Activated CD4-positive, alpha-beta T cell treated with anti-CD3 and anti-CD28 coated beads, Interleukin-2, amount 10 ng/mL, durations not matched to agents 7 days and 5 days (primary cell): ENCODE results near the gene MX2. TPM values are rescaled to one million over a fixed set of nuclear protein-coding genes. Genes with fewer than 3 reads are reported as not detected.
A peak's percentile ranks its signal among the peaks of the same experiment; 100 is the strongest.
"Not testable (repeated sequence)": the region's sequence is repeated elsewhere in the genome, so short reads cannot be mapped to it uniquely, and the experiment has no call there.

Experiments used
- CTCF ChIA-PET: fragments of 350-600 bp; sonication (Branson Sonifier 250); formaldehyde crosslinking; loops from one replicate; lab custom pipeline; 2021; ENCODE audit warnings: antibody characterized with exemption; lab: Charles Lee
- POLR2A ChIA-PET: fragments of 350-600 bp; sonication (Branson Sonifier 250); formaldehyde crosslinking; loops from one replicate; lab custom pipeline; 2021; ENCODE audit warnings: antibody characterized with exemption; lab: Charles Lee
- DNase-seq: peaks from one replicate; pipeline ENCODE4 v3.0.0-alpha.2; 2020
- H3K27ac Mint-ChIP-seq: one replicate; pipeline ENCODE4 v1.8.0; 2021; ENCODE audit warnings: mild to moderate bottlenecking, moderate library complexity, mixed read lengths
- H3K27me3 Mint-ChIP-seq: one replicate; pipeline ENCODE4 v1.8.0; 2021; ENCODE audit warnings: mixed read lengths
- H3K36me3 Mint-ChIP-seq: one replicate; pipeline ENCODE4 v1.8.0; 2021; ENCODE audit warnings: low read depth, mixed read lengths
- H3K4me1 Mint-ChIP-seq: one replicate; pipeline ENCODE4 v1.8.0; 2021; ENCODE audit warnings: mixed read lengths
- H3K4me3 Mint-ChIP-seq: one replicate; pipeline ENCODE4 v1.8.0; 2021; ENCODE audit warnings: mild to moderate bottlenecking, moderate library complexity, mixed read lengths
- H3K9me3 Mint-ChIP-seq: one replicate; pipeline ENCODE4 v1.8.0; 2021; ENCODE audit warnings: mixed read lengths
- total RNA-seq, 2 experiments: library from RNA; stranded (reverse); gene quantifications; one replicate each; pipeline ENCODE4 v1.2.3, GENCODE V29; 2021

The MX2 gene
- total RNA-seq, result 100 to 1,000 TPM; 108 to 117 TPM

DNA sequence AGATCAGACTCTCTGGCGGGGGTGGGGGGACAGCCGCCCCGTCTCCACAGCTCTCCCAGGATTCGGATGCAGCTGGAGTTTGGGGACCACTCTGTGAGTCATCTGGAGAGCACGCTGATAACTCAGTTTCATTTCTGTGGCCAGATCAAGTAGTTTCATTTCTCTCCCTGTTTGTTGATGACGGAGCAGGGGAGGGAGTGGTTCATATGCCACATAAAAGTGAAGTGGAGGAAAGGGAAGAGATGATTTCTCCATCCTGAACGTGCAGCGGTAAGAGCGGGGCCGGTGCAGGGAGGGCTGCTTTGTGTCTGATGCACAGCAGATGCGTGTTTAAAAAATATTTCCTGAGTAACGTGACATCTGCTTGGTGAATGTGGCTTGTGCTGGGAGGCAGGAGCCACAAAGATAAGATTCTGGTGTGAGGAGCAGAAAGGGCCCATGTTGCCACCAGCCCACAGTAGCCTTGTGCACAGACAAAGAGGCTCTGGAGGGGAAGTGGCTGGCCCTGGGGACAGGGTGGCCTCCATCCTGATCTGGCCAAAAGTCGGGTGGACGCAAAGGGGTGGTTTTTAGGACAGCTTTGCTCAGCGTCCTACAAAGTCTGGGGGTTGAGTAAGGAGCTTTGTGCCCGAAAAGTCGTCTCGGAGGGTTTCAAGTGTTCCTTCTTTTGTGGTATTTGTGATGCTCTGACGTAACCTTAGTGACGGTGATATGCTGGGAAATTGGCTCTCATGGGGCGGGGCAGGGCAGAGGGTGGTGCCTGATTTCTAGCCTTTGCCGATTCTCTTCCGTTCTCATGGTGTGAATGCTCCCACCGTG lies at the start of gene MX2:
Gene MX2, plus strand, starts transcription at position 242 of the 819 bp plus-strand sequence. CDS start 14,880 bp downstream, outside the sequence.
- POLR2A ChIA-PET, result interaction anchor here (0.6 to 2.2 kb wide), 6 partner anchors 8 to 937 kb away, joined by 4 to 7 read pairs (median 6); partner anchors contain the start of gene MX1
- Mint-ChIP-seq H3K27ac (peak within 1 kb of the TSS; percentile 100), H3K9me3 (no peaks in the 10 kb centered on the region), H3K4me3 (peak within 1 kb of the TSS; percentile 90), H3K4me1 (peaks cover 80% of the 10 kb centered on the region), H3K36me3 (peaks cover 40% of the 10 kb centered on the region), H3K27me3 (no peaks in the 10 kb centered on the region)
- peak; percentile 91 for DNase-seq
- CTCF ChIA-PET, result interaction anchor here (1.4 to 2.0 kb wide), 2 partner anchors 16 to 60 kb away, joined by 3 to 6 read pairs; no protein-coding TSS in a partner anchor

DNA sequence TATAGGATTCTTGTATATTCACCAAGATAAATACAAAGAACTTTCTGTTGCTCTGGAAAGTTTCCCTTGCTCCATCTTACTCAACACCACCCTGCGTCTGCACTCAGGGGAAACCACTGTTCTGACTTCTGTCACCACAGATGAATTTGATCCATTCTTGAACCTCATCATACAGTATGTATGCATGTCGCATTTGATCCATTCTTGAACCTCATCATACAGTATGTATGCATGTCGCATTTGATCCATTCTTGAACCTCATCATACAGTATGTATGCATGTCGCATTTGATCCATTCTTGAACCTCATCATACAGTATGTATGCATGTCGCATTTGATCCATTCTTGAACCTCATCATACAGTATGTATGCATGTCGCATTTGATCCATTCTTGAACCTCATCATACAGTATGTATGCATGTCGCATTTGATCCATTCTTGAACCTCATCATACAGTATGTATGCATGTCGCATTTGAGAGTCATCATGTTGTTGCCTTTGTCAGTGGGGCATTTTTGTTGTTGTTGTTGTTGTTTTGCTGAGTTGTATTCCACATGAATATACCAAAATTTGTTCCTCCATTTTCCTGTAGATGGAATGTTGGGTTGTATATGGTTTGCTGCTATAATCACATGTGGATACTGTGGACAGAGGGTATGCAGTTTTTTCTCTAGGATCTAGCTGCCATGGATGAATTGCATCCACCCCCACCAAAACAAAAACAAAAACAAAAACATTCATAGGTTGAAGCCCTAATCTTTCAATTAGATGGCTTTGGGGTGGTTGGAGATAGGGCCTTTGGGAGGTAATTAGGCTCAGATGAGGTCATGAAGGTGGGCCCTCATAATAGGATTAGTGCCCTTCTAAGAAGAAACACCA lies 48.3 kb upstream of the MX2 start:
- H3K27ac Mint-ChIP-seq, CTCF ChIA-PET, H3K9me3 Mint-ChIP-seq, H3K36me3 Mint-ChIP-seq, H3K4me3 Mint-ChIP-seq, H3K4me1 Mint-ChIP-seq, POLR2A ChIA-PET, DNase-seq: not testable (repeated sequence)
- peaks cover 47% of the 10 kb centered on the region for H3K27me3 Mint-ChIP-seq

DNA sequence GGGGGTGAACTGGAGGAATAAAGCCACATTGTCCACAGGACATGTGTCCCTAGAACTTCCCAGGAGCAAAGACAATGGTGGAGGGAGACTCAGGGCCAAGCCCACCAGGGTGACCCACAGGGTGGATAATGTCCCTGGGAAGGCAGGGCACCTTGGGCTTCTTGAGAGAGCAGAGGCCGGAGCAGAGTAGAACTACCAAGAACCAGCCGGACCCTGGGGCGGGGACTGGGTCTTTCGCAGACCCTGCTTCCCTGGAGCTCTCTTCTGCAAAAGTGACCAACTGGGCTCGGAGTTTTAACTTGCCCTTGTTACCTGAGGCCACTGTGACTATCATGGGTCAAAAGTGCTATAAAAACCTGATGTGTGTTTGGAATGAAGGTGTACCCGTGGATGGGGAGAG lies 46.1 kb upstream of the MX2 start:
- DNase-seq, result no peak
- Mint-ChIP-seq H3K4me3 (no peak overlapping the region), H3K27ac (no peak overlapping the region), H3K36me3 (no peaks in the 10 kb centered on the region), H3K4me1 (peaks cover 2% of the 10 kb centered on the region), H3K9me3 (no peaks in the 10 kb centered on the region), H3K27me3 (peaks cover 50% of the 10 kb centered on the region)
- CTCF ChIA-PET, result no interaction called here
- POLR2A ChIA-PET, result no interaction called here

DNA sequence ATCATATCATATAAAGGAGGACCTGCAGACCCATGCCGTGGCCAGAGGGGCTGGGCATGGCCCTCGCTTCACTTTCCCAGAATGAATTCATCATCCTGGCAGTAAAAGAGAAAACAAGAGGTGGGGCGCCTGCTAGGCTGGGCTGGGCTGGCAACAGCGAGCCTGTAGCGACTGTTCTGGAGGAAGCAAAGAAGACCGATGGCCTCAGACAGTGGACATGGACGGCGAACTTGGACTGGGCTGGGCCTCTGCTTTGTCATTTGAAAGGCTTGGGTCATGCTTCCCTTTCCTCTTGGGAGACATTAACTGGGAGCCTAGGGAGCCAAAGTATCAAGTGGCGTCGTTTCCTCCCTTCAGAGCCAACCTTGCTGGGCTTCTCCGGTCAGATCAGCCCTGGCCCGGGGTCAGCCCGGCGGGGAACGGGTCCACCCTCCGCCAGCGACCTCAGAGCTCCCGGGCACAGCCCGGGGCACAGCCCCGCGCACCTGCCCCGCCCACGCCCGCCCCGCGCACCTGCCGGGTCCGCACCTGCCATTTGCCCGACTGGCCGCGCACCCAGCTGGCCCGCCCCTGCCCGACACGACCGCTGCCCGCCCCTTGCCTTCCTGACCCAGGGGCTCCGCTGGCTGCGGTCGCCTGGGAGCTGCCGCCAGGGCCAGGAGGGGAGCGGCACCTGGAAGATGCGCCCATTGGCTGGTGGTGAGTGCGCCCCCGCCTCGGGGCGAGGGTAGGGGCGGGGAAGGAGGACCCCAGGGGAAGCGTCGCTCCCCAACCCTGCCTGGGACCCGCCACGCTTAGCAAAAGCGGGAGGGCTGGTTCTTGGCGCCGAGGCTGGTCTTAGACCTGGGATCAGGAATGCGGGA lies 45.4 kb upstream of the MX2 start, which contains the start of gene FAM3B:
Gene FAM3B, plus strand, starts transcription at position 602 of the 863 bp plus-strand sequence. Its CDS starts 79 bp downstream, at position 681.
- no peak within 1 kb of the TSS for H3K4me3 Mint-ChIP-seq
- H3K36me3 Mint-ChIP-seq, result no peaks in the 10 kb centered on the region
- H3K27me3 Mint-ChIP-seq, result peaks cover 50% of the 10 kb centered on the region
- DNase-seq, result no peak
- peaks cover 7% of the 10 kb centered on the region for H3K4me1 Mint-ChIP-seq
- no peak within 1 kb of the TSS for H3K27ac Mint-ChIP-seq
- POLR2A ChIA-PET, result no interaction called here
- CTCF ChIA-PET, result no interaction called here
- no peaks in the 10 kb centered on the region for H3K9me3 Mint-ChIP-seq

GRCh38 chr21:41317063-41317392 lies 44.8 kb upstream of the MX2 start:
- no peak overlapping the region for H3K27ac Mint-ChIP-seq
- H3K4me1 Mint-ChIP-seq, result peaks cover 11% of the 10 kb centered on the region
- H3K36me3 Mint-ChIP-seq, result no peaks in the 10 kb centered on the region
- H3K9me3 Mint-ChIP-seq, result no peaks in the 10 kb centered on the region
- DNase-seq, result no peak
- H3K4me3 Mint-ChIP-seq, result no peak overlapping the region
- ChIA-PET CTCF (interaction anchor here (1.0 kb wide), 1 partner anchor 34 kb away, joined by 3 read pairs; no protein-coding TSS in a partner anchor), POLR2A (no interaction called here)
- peaks cover 45% of the 10 kb centered on the region for H3K27me3 Mint-ChIP-seq

DNA sequence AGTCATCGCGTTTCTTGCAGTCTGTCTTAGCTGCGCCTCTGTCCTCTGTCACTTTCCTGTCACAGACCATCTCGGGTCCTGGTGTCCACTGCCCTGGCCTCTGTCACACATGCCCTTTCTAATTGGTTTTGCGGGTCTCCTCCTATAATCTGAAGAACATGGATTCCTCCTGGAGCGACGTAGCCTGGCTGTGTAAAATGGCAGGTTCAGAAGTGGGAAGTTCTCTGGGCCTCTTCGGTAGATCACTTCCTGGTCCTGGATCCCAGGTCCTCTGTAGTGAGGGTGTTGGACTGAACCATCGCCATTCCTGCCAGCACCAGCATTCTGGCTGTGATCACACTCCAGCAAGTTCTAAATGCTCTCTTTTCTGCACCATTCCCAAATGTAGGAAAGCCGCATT lies 44.4 kb upstream of the MX2 start:
- ChIA-PET POLR2A (no interaction called here), CTCF (interaction anchor here (1.0 kb wide), 1 partner anchor 35 kb away, joined by 3 read pairs; no protein-coding TSS in a partner anchor)
- DNase-seq, result no peak
- no peak overlapping the region for H3K27ac Mint-ChIP-seq
- H3K36me3 Mint-ChIP-seq, result no peaks in the 10 kb centered on the region
- peaks cover 11% of the 10 kb centered on the region for H3K4me1 Mint-ChIP-seq
- H3K9me3 Mint-ChIP-seq, result no peaks in the 10 kb centered on the region
- no peak overlapping the region for H3K4me3 Mint-ChIP-seq
- peaks cover 44% of the 10 kb centered on the region for H3K27me3 Mint-ChIP-seq

- DNase-seq, result no peak
- Mint-ChIP-seq H3K4me1 (peaks cover 11% of the 10 kb centered on the region), H3K36me3 (no peaks in the 10 kb centered on the region), H3K4me3 (no peak overlapping the region), H3K27me3 (peaks cover 40% of the 10 kb centered on the region), H3K27ac (no peak overlapping the region), H3K9me3 (no peaks in the 10 kb centered on the region)
- ChIA-PET CTCF (interaction anchor here (1.0 kb wide), 1 partner anchor 35 kb away, joined by 3 read pairs; no protein-coding TSS in a partner anchor), POLR2A (no interaction called here)
These were observed 43.6 kb upstream of the MX2 start for GRCh38 chr21:41318218-41318617.

DNA sequence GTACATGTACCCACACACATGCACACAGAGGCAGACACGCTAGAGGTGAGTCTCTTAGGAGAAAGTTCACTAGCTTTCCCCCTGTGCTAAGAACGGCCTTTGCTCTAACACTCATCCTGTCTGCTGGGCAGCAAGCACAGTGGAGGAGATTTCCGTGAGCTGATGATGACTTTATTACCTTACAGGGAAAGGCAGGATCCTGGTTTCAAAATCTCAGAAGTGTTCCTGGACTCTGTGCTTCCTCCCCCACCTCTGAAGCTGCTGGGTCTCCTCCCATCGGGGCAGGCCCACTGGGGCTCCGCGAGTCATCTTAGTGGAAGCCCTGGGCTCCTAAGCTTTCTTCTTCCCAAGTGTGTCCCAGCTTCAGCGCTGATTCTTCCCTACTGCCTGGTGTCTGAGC lies 42.6 kb upstream of the MX2 start:
- CTCF ChIA-PET, result no interaction called here
- Mint-ChIP-seq H3K4me1 (peaks cover 11% of the 10 kb centered on the region), H3K9me3 (no peaks in the 10 kb centered on the region), H3K4me3 (no peak overlapping the region), H3K27ac (no peak overlapping the region), H3K27me3 (peaks cover 40% of the 10 kb centered on the region), H3K36me3 (no peaks in the 10 kb centered on the region)
- no peak for DNase-seq
- POLR2A ChIA-PET, result no interaction called here

DNA sequence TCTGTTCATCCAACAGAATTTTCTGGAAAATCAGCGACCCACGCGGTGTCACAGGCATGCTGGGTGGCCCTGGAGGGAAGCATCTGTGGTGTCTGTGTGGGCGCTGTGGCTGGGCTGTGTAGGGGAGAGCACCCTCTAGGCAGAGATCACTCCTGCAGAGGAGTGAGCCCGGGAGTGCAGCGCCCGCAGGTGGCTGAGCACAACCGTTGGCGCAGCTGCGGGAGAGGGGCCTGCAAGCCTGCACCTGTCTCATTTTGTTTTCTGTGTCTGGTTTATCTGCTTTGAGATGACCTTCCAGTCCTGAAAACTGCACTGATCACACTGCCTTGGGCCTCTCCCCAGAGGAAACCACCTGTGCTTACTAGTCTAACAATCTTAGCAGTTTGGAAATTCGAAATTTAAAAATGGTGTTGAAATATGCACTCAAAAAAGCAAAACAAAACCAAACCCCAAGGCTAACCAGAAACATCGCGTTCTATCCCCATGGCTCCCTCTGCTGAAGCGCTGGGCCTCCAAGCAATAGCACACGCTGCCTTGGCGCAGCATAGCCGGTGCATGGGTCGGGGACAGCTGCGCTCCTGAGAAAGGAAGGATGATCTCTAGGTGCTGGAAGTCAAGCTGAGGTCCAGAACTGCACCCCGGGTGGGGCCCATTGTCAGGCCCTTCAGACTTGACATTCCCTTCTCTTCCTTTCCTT lies 40.5 kb upstream of the MX2 start:
- ChIA-PET CTCF (interaction anchor here (0.9 kb wide), 1 partner anchor 38 kb away, joined by 3 read pairs; no protein-coding TSS in a partner anchor), POLR2A (no interaction called here)
- Mint-ChIP-seq H3K36me3 (no peaks in the 10 kb centered on the region), H3K4me1 (peaks cover 11% of the 10 kb centered on the region), H3K4me3 (no peak overlapping the region), H3K27me3 (peaks cover 21% of the 10 kb centered on the region), H3K27ac (no peak overlapping the region), H3K9me3 (no peaks in the 10 kb centered on the region)
- DNase-seq, result peak; percentile 16

DNA sequence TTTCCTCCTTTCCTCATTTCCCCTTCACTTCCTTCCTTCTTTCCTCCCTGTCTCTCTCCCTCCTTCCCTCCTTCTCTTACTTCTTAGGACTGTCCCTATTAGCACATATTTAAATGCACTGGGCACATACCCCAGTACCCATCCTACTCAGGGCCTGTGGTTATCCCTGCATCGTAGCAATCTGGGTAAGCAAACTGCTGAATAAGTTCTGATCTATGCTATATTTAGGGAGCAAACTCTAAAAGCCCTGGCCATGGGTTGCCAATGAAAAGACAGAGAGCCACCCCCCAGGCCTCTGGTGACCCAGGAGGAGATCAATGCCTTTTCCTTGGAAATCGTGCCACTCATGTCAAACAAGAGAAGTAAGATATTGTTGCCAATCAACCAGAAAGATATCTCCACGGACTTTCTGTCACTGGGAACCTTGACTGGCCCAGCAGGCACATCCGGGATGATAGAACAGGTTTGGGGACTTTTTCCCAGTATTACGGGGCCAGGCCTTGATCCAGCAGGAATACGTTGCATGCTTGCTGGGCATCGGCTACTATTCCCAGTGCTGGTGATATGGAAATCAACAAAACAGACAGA lies 39.8 kb upstream of the MX2 start:
- H3K9me3 Mint-ChIP-seq, result no peaks in the 10 kb centered on the region
- peaks cover 21% of the 10 kb centered on the region for H3K27me3 Mint-ChIP-seq
- no peak overlapping the region for H3K4me3 Mint-ChIP-seq
- no peaks in the 10 kb centered on the region for H3K36me3 Mint-ChIP-seq
- peaks cover 11% of the 10 kb centered on the region for H3K4me1 Mint-ChIP-seq
- ChIA-PET POLR2A (no interaction called here), CTCF (no interaction called here)
- DNase-seq, result no peak
- no peak overlapping the region for H3K27ac Mint-ChIP-seq

GRCh38 chr21:41322496-41323382 lies 39.1 kb upstream of the MX2 start:
- H3K27me3 Mint-ChIP-seq, result peaks cover 15% of the 10 kb centered on the region
- H3K36me3 Mint-ChIP-seq, result no peaks in the 10 kb centered on the region
- H3K4me3 Mint-ChIP-seq, result no peak overlapping the region
- H3K4me1 Mint-ChIP-seq, result peaks cover 9% of the 10 kb centered on the region
- CTCF ChIA-PET, result interaction anchor here (0.6 kb wide), 1 partner anchor 1450 kb away, joined by 3 read pairs; no protein-coding TSS in a partner anchor
- H3K27ac Mint-ChIP-seq, result no peak overlapping the region
- H3K9me3 Mint-ChIP-seq, result no peaks in the 10 kb centered on the region
- no peak for DNase-seq
- POLR2A ChIA-PET, result no interaction called here
